PC-9 (cell line): ENCODE results near the gene ATP2B2. TPM values are rescaled to one million over a fixed set of nuclear protein-coding genes. Genes with fewer than 3 reads are reported as not detected.

Experiments used
- BruUV-seq: library from RNA; stranded (reverse); fragments of 400-500 nt; replicated peaks from 2 replicates; lab custom pipeline; 2021; lab: Mats Ljungman, UMichigan
- CTCF ChIA-PET: fragments of 300-600 bp; sonication (Branson Sonifier 250); formaldehyde crosslinking; loops from one replicate; lab custom pipeline; 2022; ENCODE audit warnings: antibody characterized with exemption; lab: Charles Lee
- POLR2A ChIA-PET: fragments of 300-600 bp; sonication (Branson Sonifier 250); formaldehyde crosslinking; loops from one replicate; lab custom pipeline; 2022; ENCODE audit warnings: antibody characterized with exemption; ENCODE audit not compliant: unreplicated experiment; lab: Charles Lee
- DNase-seq, 2 experiments: peaks; one replicate each; pipeline versions ENCODE4 v3.0.0 to v3.0.0-alpha.2; 2015 to 2022; ENCODE audit warnings: mixed read lengths in 1 of 2
- H2AFZ ChIP-seq: fragments of 200-600 bp; sonication (generic); 2 replicates; pipeline ENCODE4 v1.8.1; 2017; ENCODE audit warnings: antibody characterized with exemption
- H3F3A ChIP-seq: fragments of 200-600 bp; sonication (generic); 2 replicates; pipeline ENCODE4 v1.8.1; 2017; ENCODE audit warnings: antibody characterized with exemption, mild to moderate bottlenecking, low read depth; ENCODE audit not compliant: insufficient read depth
- H3K27ac ChIP-seq: fragments of 200-600 bp; sonication (generic); 2 replicates; pipeline ENCODE4 v1.6.1; 2016; ENCODE audit warnings: mixed run types
- H3K27me3 ChIP-seq: fragments of 200-600 bp; sonication (generic); 2 replicates; pipeline ENCODE4 v1.6.1; 2016; ENCODE audit warnings: low read depth, mixed run types; ENCODE audit not compliant: insufficient read depth
- H3K36me3 ChIP-seq: fragments of 200-600 bp; sonication (generic); 2 replicates; pipeline ENCODE4 v1.6.1; 2016; ENCODE audit warnings: low read depth, mixed run types
- H3K4me1 ChIP-seq: fragments of 200-600 bp; sonication (generic); replicated peaks from 2 replicates; pipeline ENCODE4 v1.6.1; 2016; ENCODE audit warnings: mixed run types; ENCODE audit not compliant: insufficient read depth
- H3K4me2 ChIP-seq: fragments of 200-600 bp; sonication (generic); 2 replicates; pipeline ENCODE4 v1.6.1; 2017; ENCODE audit warnings: mixed run types
- H3K4me3 ChIP-seq: fragments of 200-600 bp; sonication (generic); 2 replicates; pipeline ENCODE4 v1.6.1; 2016; ENCODE audit warnings: mixed run types
- H3K79me2 ChIP-seq: fragments of 200-600 bp; sonication (generic); 2 replicates; pipeline ENCODE4 v1.6.1; 2017; ENCODE audit warnings: low read depth, mixed run types
- H3K9me2 ChIP-seq: fragments of 200-600 bp; sonication (generic); 2 replicates; pipeline ENCODE4 v1.8.1; 2017; ENCODE audit warnings: mild to moderate bottlenecking; ENCODE audit not compliant: insufficient read depth
- H3K9me3 ChIP-seq: fragments of 200-600 bp; sonication (generic); 2 replicates; pipeline ENCODE4 v1.8.1; 2016; ENCODE audit warnings: low read depth; ENCODE audit not compliant: insufficient read depth
- H4K20me1 ChIP-seq: fragments of 200-600 bp; sonication (generic); 2 replicates; pipeline ENCODE4 v1.8.1; 2017; ENCODE audit not compliant: insufficient read depth
- EZH2 ChIP-seq: fragments of 200-600 bp; sonication (generic); IDR thresholded peaks from 2 replicates; pipeline ENCODE4 v1.8.0; 2017; ENCODE audit warnings: antibody characterized with exemption, low read depth
- intact Hi-C: fragments of 100-400 bp; cut with micrococcal nuclease; formaldehyde crosslinking; loops from one replicate; pipeline ENCODE4 v1.10.0; 2022; ENCODE audit not compliant: unreplicated experiment
- total RNA-seq: library from RNA; stranded (reverse); gene quantifications from 2 replicates; pipeline ENCODE4 v1.2.3, GENCODE V29; 2021
- TF ChIP-seq, protein P1 (sequence below): fragments of 200-600 bp; sonication (generic); conservative IDR thresholded peaks from 2 replicates; pipeline ENCODE4 v1.6.1; 2017; ENCODE audit warnings: mixed run types, antibody characterized with exemption, mild to moderate bottlenecking, moderate library complexity

The ATP2B2 gene
- total RNA-seq, 1 experiment from 2014 or later, result not detected

DNA sequence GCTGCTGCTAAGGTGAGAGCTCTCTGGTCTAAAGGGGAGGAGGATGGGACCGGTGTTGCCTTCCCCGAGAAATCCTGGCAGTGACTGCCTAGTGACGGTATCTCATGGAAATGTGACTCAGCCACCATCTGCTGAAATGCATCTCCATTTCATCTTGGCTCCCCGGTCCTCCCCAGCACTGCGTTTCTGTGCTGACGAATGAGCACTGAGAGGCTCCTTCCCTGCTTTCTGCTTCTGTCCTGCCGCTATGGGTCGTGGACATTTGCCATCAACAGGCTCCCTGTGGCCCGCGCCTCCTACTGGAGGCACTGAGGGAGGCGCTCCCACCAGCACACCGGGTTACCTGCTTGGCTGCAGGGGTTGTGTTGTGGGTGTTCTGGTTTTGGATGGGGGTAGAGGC is 170.9 kb downstream of the ATP2B2 start:
- ChIA-PET POLR2A (no interaction called here), CTCF (no interaction called here)
- intact Hi-C loops, result no loop called here
- DNase-seq, result no peak
- Histone ChIP-seq H3F3A (no peaks in the 10 kb centered on the region), H2AFZ (no peak overlapping the region), H3K4me1 (no peaks in the 10 kb centered on the region), H3K36me3 (no peaks in the 10 kb centered on the region), H3K9me2 (no peaks in the 10 kb centered on the region), H3K4me2 (no peak overlapping the region), H3K27me3 (peaks cover 89% of the 10 kb centered on the region), H3K27ac (no peak overlapping the region), H4K20me1 (no peaks in the 10 kb centered on the region), H3K79me2 (no peaks in the 10 kb centered on the region), H3K9me3 (no peaks in the 10 kb centered on the region), H3K4me3 (no peak overlapping the region)
- TF ChIP-seq EZH2, result no peak
- TF ChIP-seq, protein P1, sequence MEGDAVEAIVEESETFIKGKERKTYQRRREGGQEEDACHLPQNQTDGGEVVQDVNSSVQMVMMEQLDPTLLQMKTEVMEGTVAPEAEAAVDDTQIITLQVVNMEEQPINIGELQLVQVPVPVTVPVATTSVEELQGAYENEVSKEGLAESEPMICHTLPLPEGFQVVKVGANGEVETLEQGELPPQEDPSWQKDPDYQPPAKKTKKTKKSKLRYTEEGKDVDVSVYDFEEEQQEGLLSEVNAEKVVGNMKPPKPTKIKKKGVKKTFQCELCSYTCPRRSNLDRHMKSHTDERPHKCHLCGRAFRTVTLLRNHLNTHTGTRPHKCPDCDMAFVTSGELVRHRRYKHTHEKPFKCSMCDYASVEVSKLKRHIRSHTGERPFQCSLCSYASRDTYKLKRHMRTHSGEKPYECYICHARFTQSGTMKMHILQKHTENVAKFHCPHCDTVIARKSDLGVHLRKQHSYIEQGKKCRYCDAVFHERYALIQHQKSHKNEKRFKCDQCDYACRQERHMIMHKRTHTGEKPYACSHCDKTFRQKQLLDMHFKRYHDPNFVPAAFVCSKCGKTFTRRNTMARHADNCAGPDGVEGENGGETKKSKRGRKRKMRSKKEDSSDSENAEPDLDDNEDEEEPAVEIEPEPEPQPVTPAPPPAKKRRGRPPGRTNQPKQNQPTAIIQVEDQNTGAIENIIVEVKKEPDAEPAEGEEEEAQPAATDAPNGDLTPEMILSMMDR, result peak; percentile 50; the same call in 1 of the 2 replicates
- no TSS peak for BruUV-seq

DNA sequence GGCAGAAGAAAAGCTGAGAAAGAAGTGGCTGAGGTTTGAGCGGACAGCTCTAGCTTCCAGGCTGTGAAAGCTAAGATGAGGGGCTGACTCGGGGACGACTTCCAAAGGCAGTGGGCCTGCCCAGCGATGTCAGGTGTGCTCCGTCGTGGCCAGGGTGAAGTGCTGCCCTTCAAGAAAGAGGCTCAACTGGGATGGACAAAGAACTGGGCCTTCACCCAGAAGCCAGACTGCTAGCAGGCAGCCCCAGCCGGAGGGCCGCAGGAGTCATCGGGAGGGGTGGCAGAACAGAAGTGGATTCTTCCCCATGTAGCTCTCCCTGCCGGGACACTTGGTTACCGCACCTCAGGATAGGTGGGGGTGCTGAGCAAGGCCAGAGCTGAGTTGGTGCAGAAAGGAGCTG is 171.3 kb downstream of the ATP2B2 start:
- CTCF ChIA-PET, result interaction anchor here (0.6 kb wide), 1 partner anchor 1493 kb away, joined by 3 read pairs; no protein-coding TSS in a partner anchor
- BruUV-seq, result no TSS peak
- peaks cover 89% of the 10 kb centered on the region for H3K27me3 ChIP-seq

DNA sequence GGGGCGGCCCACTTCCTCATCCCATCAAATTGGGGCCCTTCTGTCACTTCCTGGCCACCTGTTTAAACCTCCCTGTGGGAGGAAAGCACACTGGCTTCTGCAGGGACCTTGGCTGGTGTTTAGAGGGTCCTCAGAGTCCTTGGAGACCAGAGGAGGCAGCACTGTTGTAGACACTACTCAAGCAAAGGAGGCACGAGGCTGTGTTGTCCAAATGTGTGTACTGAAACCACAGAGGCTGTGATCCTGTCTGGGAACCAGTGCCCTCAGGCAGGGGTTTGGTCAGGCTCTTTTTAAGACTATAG is 172.1 kb downstream of the ATP2B2 start:
- no peak overlapping the region for H2AFZ ChIP-seq
- intact Hi-C loops, result no loop called here
- no peak overlapping the region for H3K4me2 ChIP-seq
- H3F3A ChIP-seq, result no peaks in the 10 kb centered on the region
- ChIA-PET POLR2A (no interaction called here), CTCF (no interaction called here)
- no peak for DNase-seq
- H3K27ac ChIP-seq, result no peak overlapping the region
- no peak overlapping the region for H3K4me3 ChIP-seq
- H4K20me1 ChIP-seq, result no peaks in the 10 kb centered on the region
- no peaks in the 10 kb centered on the region for H3K36me3 ChIP-seq
- no TSS peak for BruUV-seq
- H3K9me3 ChIP-seq, result no peaks in the 10 kb centered on the region
- no peaks in the 10 kb centered on the region for H3K4me1 ChIP-seq
- no peaks in the 10 kb centered on the region for H3K9me2 ChIP-seq
- H3K79me2 ChIP-seq, result no peaks in the 10 kb centered on the region
- TF ChIP-seq, protein P1, result no peak
- TF ChIP-seq EZH2, result no peak
- H3K27me3 ChIP-seq, result peaks cover 90% of the 10 kb centered on the region

More for the DNA sequence above, 171.3 kb downstream of the ATP2B2 start:
- POLR2A ChIA-PET, result no interaction called here
- TF ChIP-seq EZH2, result no peak
- TF ChIP-seq, protein P1, result no peak
- Histone ChIP-seq H3K4me2 (no peak overlapping the region), H3K27ac (no peak overlapping the region), H3K9me2 (no peaks in the 10 kb centered on the region), H4K20me1 (no peaks in the 10 kb centered on the region), H3F3A (no peaks in the 10 kb centered on the region), H3K79me2 (no peaks in the 10 kb centered on the region), H3K4me1 (no peaks in the 10 kb centered on the region), H3K36me3 (no peaks in the 10 kb centered on the region), H3K4me3 (no peak overlapping the region), H3K9me3 (no peaks in the 10 kb centered on the region), H2AFZ (no peak overlapping the region)
- intact Hi-C loops, result no loop called here
- no peak for DNase-seq
